ENCODE results near the gene TAF10. TPM values are rescaled to one million over a fixed set of nuclear protein-coding genes. Genes with fewer than 3 reads are reported as not detected.

TAF10 gene
- polyA plus RNA-seq, 1 experiment: 205 TPM

GRCh38 chr11:6594142-6594768 lies 17.8 kb downstream of the TAF10 start:
- Histone ChIP-seq H3K27me3 (ENCODE audit: control insufficient read depth, insufficient read depth, low read length) (no peaks in the 10 kb centered on the region), H3K4me3 (ENCODE audit: low read depth, low read length) (no peak overlapping the region), H3K36me3 (ENCODE audit: control insufficient read depth, insufficient read depth, low read length) (peaks cover 11% of the 10 kb centered on the region)
- no peak for DNase-seq (ENCODE audit: low read depth)
- ChIA-PET CTCF (interaction anchor here (0.7 to 3.7 kb wide), 6 partner anchors 10 to 89 kb away, joined by 3 to 17 read pairs (median 4); partner anchors contain the start of genes ILK, MRPL17 and RRP8), POLR2A (no interaction called here)
- no peak for TF ChIP-seq CTCF (IDR thresholded peaks at IDR 0.05; ENCODE audit: insufficient read depth, low read depth, low read length)

- Histone ChIP-seq H3K4me3 (ENCODE audit: low read depth, low read length) (no peak overlapping the region), H3K27me3 (ENCODE audit: control insufficient read depth, insufficient read depth, low read length) (no peaks in the 10 kb centered on the region), H3K36me3 (ENCODE audit: control insufficient read depth, insufficient read depth, low read length) (peaks cover 2% of the 10 kb centered on the region; the same call in 1 of the 2 replicates)
- no peak for TF ChIP-seq CTCF (IDR thresholded peaks at IDR 0.05; ENCODE audit: insufficient read depth, low read depth, low read length)
- CTCF ChIA-PET: interaction anchor here (1.1 kb wide), 1 partner anchor 28 kb away, joined by 4 read pairs; no protein-coding TSS in a partner anchor
- POLR2A ChIA-PET: no interaction called here
- DNase-seq (ENCODE audit: low read depth): no peak
Observed at GRCh38 chr11:6588018-6588417, 24.0 kb downstream of the TAF10 start.

GRCh38 chr11:6587360-6587953 lies 24.6 kb downstream of the TAF10 start:
- TF ChIP-seq CTCF (IDR thresholded peaks at IDR 0.05; ENCODE audit: insufficient read depth, low read depth, low read length): no peak
- ChIA-PET CTCF (interaction anchor here (0.6 to 1.1 kb wide), 2 partner anchors 27 to 83 kb away, joined by 4 read pairs; no protein-coding TSS in a partner anchor), POLR2A (no interaction called here)
- Histone ChIP-seq H3K27me3 (ENCODE audit: control insufficient read depth, insufficient read depth, low read length) (no peaks in the 10 kb centered on the region), H3K4me3 (ENCODE audit: low read depth, low read length) (no peak overlapping the region), H3K36me3 (ENCODE audit: control insufficient read depth, insufficient read depth, low read length) (peaks cover 2% of the 10 kb centered on the region; the same call in 1 of the 2 replicates)
- no peak for DNase-seq (ENCODE audit: low read depth)

- H3K4me3 ChIP-seq (ENCODE audit: low read depth, low read length): no peak overlapping the region
- H3K36me3 ChIP-seq (ENCODE audit: control insufficient read depth, insufficient read depth, low read length): no peaks in the 10 kb centered on the region
- TF ChIP-seq CTCF (IDR thresholded peaks at IDR 0.05; ENCODE audit: insufficient read depth, low read depth, low read length): no peak
- CTCF ChIA-PET: interaction anchor here (0.6 to 1.1 kb wide), 3 partner anchors 15 to 84 kb away, joined by 3 to 4 read pairs (median 4); no protein-coding TSS in a partner anchor
- POLR2A ChIA-PET: interaction anchor here (0.6 kb wide), 1 partner anchor 18 kb away, joined by 5 read pairs; no protein-coding TSS in a partner anchor
- H3K27me3 ChIP-seq (ENCODE audit: control insufficient read depth, insufficient read depth, low read length): no peaks in the 10 kb centered on the region
- DNase-seq (ENCODE audit: low read depth): no peak
Observed at GRCh38 chr11:6586434-6587359, 25.3 kb downstream of the TAF10 start.

All from BJ (cell line).